Activated CD4-positive, alpha-beta memory T cell treated with anti-CD3 and anti-CD28 coated beads for 36 hours (primary cell): ENCODE data around the gene DGKG. TPM values are rescaled to one million over a fixed set of nuclear protein-coding genes. Genes with fewer than 3 reads are reported as not detected.
A peak's percentile ranks its signal among the peaks of the same experiment; 100 is the strongest.

Experiments
- CTCF ChIA-PET: fragments of 350-600 bp; sonication (Branson Sonifier 250); formaldehyde crosslinking; loops from one replicate; lab custom pipeline; 2021; ENCODE audit warnings: antibody characterized with exemption, inconsistent platforms; lab: Charles Lee
- POLR2A ChIA-PET: fragments of 350-600 bp; sonication (Branson Sonifier 250); formaldehyde crosslinking; loops from one replicate; lab custom pipeline; 2021; ENCODE audit warnings: antibody characterized with exemption; lab: Charles Lee
- DNase-seq: peaks from one replicate; pipeline ENCODE4 v3.0.0-alpha.2; 2020
- H3K27ac Mint-ChIP-seq: one replicate; pipeline ENCODE4 v1.8.0; 2021; ENCODE audit warnings: mixed read lengths
- H3K27me3 Mint-ChIP-seq: one replicate; pipeline ENCODE4 v1.8.0; 2021; ENCODE audit warnings: mixed read lengths
- H3K36me3 Mint-ChIP-seq: one replicate; pipeline ENCODE4 v1.8.0; 2021; ENCODE audit warnings: mixed read lengths
- H3K4me1 Mint-ChIP-seq: one replicate; pipeline ENCODE4 v1.8.0; 2021; ENCODE audit warnings: low read depth, mixed read lengths
- H3K4me3 Mint-ChIP-seq: one replicate; pipeline ENCODE4 v1.8.0; 2021; ENCODE audit warnings: mild to moderate bottlenecking, mixed read lengths
- H3K9me3 Mint-ChIP-seq: one replicate; pipeline ENCODE4 v1.8.0; 2021; ENCODE audit warnings: mixed read lengths
- intact Hi-C: fragments of 100-400 bp; cut with micrococcal nuclease; formaldehyde crosslinking; loops from one replicate; pipeline ENCODE4 v1.15.1; 2023
- total RNA-seq, 2 experiments: library from RNA; stranded (reverse); gene quantifications; one replicate each; pipeline ENCODE4 v1.2.3, GENCODE V29; 2021

Gene DGKG
- total RNA-seq, 2 experiments from 2014 or later, result 0.12 to 0.39 TPM

DNA sequence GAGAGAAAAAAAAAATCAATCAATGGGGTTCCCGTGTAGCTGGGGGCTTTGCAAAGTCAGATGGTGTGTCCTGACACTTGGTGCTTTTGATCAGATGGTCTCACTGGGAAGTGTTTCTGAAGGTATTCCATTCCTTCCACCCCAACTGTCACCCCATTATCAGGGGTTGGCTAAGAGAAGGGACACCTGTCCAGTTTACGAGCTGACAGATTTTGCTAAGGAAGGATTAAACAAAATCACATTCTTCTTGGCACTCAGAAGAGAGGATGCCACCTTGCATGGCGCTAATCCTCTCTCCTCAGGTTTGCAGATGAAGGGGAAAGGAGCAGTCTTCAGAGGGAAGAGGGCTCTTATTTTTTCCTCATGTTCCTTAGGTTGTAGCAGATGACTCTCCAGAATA lies 149.4 kb downstream of the DGKG start:
- intact Hi-C loops, result no loop called here
- POLR2A ChIA-PET, result no interaction called here
- CTCF ChIA-PET, result no interaction called here
- Mint-ChIP-seq H3K27me3 (peaks cover 7% of the 10 kb centered on the region), H3K9me3 (no peaks in the 10 kb centered on the region), H3K36me3 (no peaks in the 10 kb centered on the region), H3K27ac (no peak overlapping the region), H3K4me1 (peaks cover 6% of the 10 kb centered on the region), H3K4me3 (no peak overlapping the region)
- no peak for DNase-seq

DNA sequence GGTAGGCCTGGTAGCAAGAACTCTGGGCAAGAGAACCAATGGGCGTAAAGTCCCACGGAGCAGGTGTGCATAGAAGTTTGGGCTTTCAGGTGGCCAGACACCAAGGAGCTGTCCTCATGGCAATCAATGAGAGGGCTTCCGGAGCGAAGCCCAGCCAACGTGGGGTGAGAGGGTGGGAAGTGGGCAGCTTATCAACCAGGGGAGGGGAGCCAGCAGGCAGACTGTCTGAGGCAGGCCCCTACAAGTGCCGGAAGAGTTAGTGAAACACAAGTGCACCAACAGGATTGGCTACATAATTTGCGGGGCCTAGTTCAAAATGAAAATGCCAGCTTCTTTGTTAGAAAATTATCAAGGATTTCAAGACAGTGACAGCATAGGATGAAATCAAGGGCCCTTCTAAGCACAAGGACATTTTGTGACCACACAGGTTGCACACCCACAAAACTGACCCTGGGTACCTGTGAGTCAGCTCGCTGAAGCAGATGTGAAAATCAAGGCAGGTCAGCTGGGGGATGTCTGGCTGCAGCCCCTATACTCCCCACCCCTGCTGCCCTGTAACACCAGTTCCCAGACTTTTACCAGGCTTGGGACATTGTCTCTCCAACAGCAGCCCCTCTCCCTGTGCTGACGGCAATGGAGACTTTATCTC lies 151.1 kb downstream of the DGKG start:
- Mint-ChIP-seq H3K36me3 (no peaks in the 10 kb centered on the region), H3K27ac (no peak overlapping the region), H3K4me1 (no peaks in the 10 kb centered on the region), H3K9me3 (no peaks in the 10 kb centered on the region), H3K4me3 (no peak overlapping the region), H3K27me3 (peaks cover 7% of the 10 kb centered on the region)
- DNase-seq, result no peak
- intact Hi-C loops, result no loop called here
- CTCF ChIA-PET, result no interaction called here
- POLR2A ChIA-PET, result no interaction called here

DNA sequence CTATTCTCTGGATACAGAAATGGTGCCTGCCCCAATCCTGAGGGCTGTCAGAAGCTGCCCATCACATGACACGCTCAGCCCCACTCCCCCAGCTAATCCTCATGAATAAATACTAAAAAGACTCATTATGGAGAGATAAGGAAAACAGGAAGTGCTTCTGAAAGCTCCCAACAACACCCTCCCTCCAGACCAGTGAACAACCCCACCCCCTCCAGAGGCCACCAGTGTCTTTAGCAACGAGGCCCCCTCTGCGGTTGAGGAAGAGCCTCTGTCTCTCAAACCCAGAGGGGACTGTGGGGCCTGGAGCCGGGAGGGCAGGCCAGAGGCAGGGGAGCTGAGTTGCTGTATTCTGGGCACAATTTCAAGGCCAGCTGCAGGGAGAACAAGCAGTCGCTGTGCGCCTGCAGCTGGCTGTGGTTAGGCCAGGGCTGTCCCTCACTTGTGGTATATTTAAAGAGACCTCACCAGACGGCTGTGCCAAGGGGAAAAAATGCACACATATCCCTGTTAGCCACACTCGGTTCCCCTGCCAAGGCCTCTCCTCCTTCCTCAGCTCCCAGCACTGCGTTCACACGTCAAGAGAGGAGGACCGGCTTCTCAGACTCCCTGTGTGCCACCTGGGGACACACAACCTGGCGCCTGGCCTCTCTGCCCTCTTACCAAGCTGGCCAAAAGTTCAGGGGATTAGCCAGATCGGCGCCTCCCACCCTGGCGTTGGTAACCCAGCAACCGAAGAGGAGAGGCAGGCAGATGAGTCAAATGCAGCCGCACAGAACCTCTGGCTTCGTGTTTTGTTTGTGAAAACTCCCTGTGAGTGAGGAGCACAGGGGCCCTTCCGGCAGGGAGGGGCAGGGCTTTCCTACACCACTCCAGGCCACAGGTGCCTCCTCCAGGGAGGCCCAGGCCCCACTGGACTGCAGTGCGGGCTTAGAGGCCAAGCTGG lies 152.0 kb downstream of the DGKG start:
- intact Hi-C loops, result no loop called here
- no peak overlapping the region for H3K4me3 Mint-ChIP-seq
- CTCF ChIA-PET, result interaction anchor here (0.6 kb wide), 1 partner anchor 185 kb away, joined by 3 read pairs; no protein-coding TSS in a partner anchor

DNA sequence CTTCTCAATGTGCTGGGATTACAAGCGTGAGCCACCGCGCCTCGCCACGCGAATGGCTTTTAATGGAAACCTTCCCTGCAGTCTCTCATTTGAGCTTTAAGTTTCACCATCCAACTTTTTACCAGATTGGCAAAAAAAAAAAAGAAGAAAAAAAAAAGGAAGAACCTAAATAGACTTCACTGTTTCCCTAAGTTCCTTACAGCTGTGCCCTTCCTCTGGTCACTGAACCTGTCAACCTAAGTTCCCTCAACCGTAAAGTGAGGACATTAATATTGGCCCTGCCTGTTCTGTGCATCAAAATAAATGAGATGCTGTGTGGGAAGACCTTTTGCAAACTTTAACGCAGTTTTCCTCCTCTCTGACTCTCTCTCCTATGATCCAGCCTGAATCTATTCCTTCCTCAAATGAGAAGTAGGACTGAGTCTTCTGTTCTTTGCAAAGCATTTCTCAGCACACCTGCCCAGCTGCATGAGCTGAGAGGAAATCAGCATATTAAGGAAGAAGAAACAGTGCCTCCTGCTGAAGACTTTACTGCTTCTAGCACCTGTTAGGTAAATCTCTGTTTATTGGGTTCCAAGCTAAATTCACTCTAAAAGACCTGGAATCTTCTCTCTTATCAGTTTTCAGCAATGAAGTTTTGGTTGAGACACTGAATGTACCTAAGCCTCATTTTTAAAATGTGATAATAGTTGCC lies 153.6 kb downstream of the DGKG start:
- Mint-ChIP-seq H3K4me1 (no peaks in the 10 kb centered on the region), H3K9me3 (no peaks in the 10 kb centered on the region), H3K4me3 (no peak overlapping the region), H3K36me3 (no peaks in the 10 kb centered on the region), H3K27me3 (peaks cover 4% of the 10 kb centered on the region), H3K27ac (no peak overlapping the region)
- intact Hi-C loops, result no loop called here
- no peak for DNase-seq
- ChIA-PET CTCF (interaction anchor here (1.1 kb wide), 1 partner anchor 406 kb away, joined by 3 read pairs; no protein-coding TSS in a partner anchor), POLR2A (no interaction called here)

More for the DNA sequence above, 152.0 kb downstream of the DGKG start:
- no peak overlapping the region for H3K27ac Mint-ChIP-seq
- no peak for DNase-seq
- POLR2A ChIA-PET, result interaction anchor here (1.0 kb wide), 1 partner anchor 184 kb away, joined by 3 read pairs; no protein-coding TSS in a partner anchor
- no peaks in the 10 kb centered on the region for H3K9me3 Mint-ChIP-seq
- peaks cover 4% of the 10 kb centered on the region for H3K27me3 Mint-ChIP-seq
- H3K36me3 Mint-ChIP-seq, result no peaks in the 10 kb centered on the region
- no peaks in the 10 kb centered on the region for H3K4me1 Mint-ChIP-seq

DNA sequence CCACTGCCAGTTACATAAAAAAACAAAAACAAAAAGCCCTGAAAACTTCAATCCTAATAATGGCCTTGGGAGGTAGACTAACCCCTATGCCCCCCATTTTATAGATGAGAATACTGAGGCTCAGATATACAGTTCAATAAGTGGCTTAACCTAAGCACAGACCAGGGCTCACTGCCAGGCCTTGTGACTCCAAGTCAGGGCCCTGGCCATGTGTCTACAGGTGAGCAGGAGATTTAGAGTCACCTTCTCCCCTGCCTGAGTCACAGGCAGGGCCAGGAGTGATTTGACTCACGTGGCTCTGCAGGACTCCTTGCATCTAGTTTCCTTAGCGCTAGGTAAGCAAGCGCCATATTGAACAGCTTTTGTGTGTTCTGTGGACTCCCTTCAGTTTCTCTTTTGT lies 154.5 kb downstream of the DGKG start:
- H3K9me3 Mint-ChIP-seq, result no peaks in the 10 kb centered on the region
- no peak overlapping the region for H3K4me3 Mint-ChIP-seq
- H3K4me1 Mint-ChIP-seq, result no peaks in the 10 kb centered on the region
- intact Hi-C loops, result no loop called here
- no peak overlapping the region for H3K27ac Mint-ChIP-seq
- ChIA-PET POLR2A (no interaction called here), CTCF (interaction anchor here (1.1 kb wide), 1 partner anchor 407 kb away, joined by 3 read pairs; no protein-coding TSS in a partner anchor)
- DNase-seq, result peak; percentile 17
- no peaks in the 10 kb centered on the region for H3K36me3 Mint-ChIP-seq
- peaks cover 4% of the 10 kb centered on the region for H3K27me3 Mint-ChIP-seq

DNA sequence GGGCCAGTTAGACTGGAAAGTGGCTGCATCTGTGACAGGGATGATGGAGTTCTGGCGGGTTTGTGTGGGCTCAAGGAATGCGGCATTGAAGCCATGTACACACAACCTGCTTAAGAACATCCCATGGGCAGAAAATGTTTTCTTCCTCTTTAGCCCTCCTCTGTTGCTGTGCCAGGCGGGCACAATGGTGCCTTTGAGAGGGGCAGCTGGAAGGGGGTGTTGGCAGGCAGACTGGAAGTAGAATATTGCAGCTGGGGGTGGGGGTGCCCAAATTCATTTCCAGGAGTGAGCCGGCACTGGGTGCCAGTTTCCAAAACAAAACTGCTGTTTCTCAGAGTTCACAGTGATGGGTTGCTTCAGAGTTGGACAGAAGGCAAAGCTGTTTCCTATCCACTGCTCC lies 161.3 kb downstream of the DGKG start:
- intact Hi-C loops, result no loop called here
- H3K36me3 Mint-ChIP-seq, result no peaks in the 10 kb centered on the region

DNA sequence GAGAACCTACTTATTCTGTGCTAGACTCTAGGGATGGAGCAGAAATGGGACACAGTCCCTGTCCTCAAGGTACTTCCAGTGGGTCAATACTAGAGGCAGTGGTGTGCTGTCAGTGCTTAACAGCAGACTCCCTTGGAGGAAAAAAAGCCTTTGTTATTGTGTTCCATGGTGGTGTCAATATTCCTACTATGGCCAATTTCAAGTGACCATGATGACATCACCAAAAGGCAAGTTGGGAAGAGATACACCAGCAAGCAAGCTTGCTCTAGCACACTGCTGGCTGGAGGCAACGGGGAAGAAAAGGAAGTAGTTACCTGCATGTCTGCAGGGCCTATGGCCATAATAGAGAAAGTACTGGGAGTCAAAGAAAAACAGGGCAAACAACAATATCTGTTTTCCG lies 163.6 kb downstream of the DGKG start:
- Mint-ChIP-seq H3K4me3 (no peak overlapping the region), H3K27me3 (peaks cover 16% of the 10 kb centered on the region), H3K27ac (no peak overlapping the region), H3K4me1 (no peaks in the 10 kb centered on the region), H3K36me3 (no peaks in the 10 kb centered on the region), H3K9me3 (no peaks in the 10 kb centered on the region)
- intact Hi-C loops, result no loop called here
- CTCF ChIA-PET, result no interaction called here
- DNase-seq, result no peak
- POLR2A ChIA-PET, result no interaction called here

More for the DNA sequence above, 161.3 kb downstream of the DGKG start:
- Mint-ChIP-seq H3K27ac (no peak overlapping the region), H3K9me3 (no peaks in the 10 kb centered on the region), H3K27me3 (peaks cover 8% of the 10 kb centered on the region), H3K4me1 (no peaks in the 10 kb centered on the region), H3K4me3 (no peak overlapping the region)
- CTCF ChIA-PET, result no interaction called here
- DNase-seq, result no peak
- POLR2A ChIA-PET, result no interaction called here

DNA sequence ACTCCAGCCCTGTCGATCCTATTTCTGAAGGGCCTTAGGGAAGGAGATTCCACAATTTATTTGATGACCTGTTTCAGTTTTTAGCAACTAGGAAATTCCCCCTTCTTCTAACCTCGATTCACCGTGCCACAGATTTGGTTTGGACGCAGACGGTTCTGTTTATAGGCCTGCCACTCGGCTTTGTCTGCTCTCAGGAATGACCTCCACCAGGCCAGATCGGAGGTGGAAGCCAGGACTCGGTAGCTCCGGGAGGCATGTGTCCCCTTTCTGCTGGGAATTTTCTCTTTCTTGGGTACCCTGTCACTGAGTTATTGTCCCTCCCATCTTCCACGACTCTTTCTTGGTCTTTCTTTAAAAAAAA lies 167.6 kb downstream of the DGKG start:
- DNase-seq, result no peak
- CTCF ChIA-PET, result no interaction called here
- Mint-ChIP-seq H3K27ac (no peak overlapping the region), H3K4me1 (no peaks in the 10 kb centered on the region), H3K36me3 (no peaks in the 10 kb centered on the region), H3K4me3 (no peak overlapping the region), H3K9me3 (no peaks in the 10 kb centered on the region), H3K27me3 (peaks cover 22% of the 10 kb centered on the region)
- POLR2A ChIA-PET, result no interaction called here
- intact Hi-C loops, result no loop called here

DNA sequence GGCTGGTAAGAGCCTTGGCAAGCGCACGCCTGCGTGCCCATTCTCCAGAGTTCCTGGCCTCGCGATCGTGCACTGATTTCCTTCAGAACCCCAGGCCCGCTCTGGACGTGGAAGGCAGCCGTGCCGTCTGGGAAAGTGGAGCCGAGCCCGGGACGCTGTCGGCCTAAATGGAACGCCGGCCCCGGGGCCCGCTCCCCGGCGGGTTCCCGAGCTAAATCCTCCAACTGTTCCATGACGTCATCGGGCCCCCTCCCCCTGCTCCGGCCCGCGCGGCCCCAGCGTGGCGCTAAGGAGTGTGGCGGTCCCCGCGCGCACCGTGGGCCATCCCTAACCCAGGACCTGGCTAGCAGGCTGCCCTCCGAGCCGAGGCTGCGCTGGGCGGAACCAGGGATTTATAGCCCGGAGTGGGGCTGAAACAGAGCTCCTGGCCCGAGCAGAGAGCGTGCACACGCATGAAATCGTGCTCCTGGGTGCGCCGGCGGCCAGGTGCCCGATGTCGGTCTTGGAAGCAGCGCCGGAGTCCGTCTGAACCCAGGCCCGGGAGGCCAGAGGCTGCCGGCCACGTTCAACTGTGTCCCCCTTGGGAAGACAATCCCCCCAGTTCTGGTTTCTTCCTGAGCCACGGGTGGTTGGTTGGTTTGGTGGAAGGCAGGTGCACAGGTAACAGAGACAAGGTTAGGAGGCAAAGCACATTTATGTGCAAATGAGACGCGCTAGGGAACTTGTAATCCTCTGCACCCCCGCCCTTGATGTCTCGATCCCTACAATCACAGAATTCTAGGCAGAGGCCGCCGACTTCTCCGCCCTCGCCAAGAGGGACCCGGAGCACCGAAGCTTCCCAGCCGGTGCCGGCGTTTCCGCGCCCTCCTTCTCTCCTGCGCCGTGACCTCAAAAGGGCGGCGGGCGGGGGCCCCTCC lies 168.2 kb downstream of the DGKG start:
- CTCF ChIA-PET, result no interaction called here
- POLR2A ChIA-PET, result no interaction called here
- H3K4me3 Mint-ChIP-seq, result no peak overlapping the region
- intact Hi-C loops, result no loop called here
- DNase-seq, result no peak
- H3K36me3 Mint-ChIP-seq, result no peaks in the 10 kb centered on the region
- H3K27me3 Mint-ChIP-seq, result peaks cover 22% of the 10 kb centered on the region
- no peaks in the 10 kb centered on the region for H3K4me1 Mint-ChIP-seq
- H3K9me3 Mint-ChIP-seq, result no peaks in the 10 kb centered on the region
- H3K27ac Mint-ChIP-seq, result no peak overlapping the region

DNA sequence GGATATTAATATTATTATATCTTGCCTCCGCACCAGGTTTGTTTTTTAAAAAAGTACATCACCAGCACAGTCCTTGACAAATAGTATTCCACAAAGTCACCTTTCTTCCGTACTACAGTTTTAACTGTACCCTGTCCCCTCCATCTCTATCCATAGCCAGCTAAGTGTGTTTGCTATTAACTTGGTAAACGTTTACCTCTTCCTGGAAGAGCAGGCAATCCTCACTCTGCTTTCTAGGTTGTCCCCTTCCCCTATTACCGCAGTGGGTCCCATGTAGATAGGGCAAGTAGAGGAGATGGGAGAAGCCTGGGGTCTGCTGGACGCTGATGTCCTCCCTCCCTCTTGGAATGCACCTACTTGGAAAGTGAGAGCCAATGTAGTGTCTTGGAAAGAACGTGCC lies 169.2 kb downstream of the DGKG start:
- no peaks in the 10 kb centered on the region for H3K9me3 Mint-ChIP-seq
- intact Hi-C loops, result no loop called here
- no peak for DNase-seq
- H3K27me3 Mint-ChIP-seq, result peaks cover 22% of the 10 kb centered on the region
- no peak overlapping the region for H3K27ac Mint-ChIP-seq
- no peak overlapping the region for H3K4me3 Mint-ChIP-seq
- POLR2A ChIA-PET, result no interaction called here
- no peaks in the 10 kb centered on the region for H3K4me1 Mint-ChIP-seq
- no peaks in the 10 kb centered on the region for H3K36me3 Mint-ChIP-seq
- CTCF ChIA-PET, result no interaction called here

DNA sequence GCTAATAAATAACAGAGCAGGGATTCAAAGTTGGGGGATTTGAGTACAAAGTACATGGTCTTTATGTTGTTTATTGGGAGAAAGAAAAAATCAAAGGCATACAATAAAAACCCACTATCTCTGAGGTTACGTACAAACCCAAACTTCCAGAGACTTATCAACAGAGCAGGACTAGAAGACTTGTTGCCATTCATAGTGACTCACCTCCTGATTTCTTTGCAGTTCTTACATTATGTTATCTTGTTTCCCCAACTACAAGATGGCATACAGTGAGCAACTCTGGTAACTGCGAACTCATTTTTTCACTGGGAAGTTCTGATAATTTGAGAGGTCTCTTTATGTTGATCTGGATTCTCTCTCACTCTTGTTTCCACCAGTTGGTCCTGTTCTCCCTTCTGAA lies 172.5 kb downstream of the DGKG start:
- CTCF ChIA-PET, result no interaction called here
- H3K4me1 Mint-ChIP-seq, result peaks cover 12% of the 10 kb centered on the region
- H3K27ac Mint-ChIP-seq, result no peak overlapping the region
- DNase-seq, result no peak
- no peaks in the 10 kb centered on the region for H3K36me3 Mint-ChIP-seq
- H3K4me3 Mint-ChIP-seq, result no peak overlapping the region
- H3K9me3 Mint-ChIP-seq, result no peaks in the 10 kb centered on the region
- H3K27me3 Mint-ChIP-seq, result peaks cover 15% of the 10 kb centered on the region
- intact Hi-C loops, result no loop called here
- POLR2A ChIA-PET, result no interaction called here
